MG63 (cell line): Measurements from ENCODE around the gene CD248. TPM values are rescaled to one million over a fixed set of nuclear protein-coding genes. Genes with fewer than 3 reads are reported as not detected.
A peak's percentile ranks its signal among the peaks of the same experiment; 100 is the strongest.
"Not testable (repeated sequence)": the region's sequence is repeated elsewhere in the genome, so short reads cannot be mapped to it uniquely, and the experiment has no call there.

ENCODE experiments used
- DNase-seq: peaks from one replicate; pipeline ENCODE4 v3.0.0-alpha.2; 2020
- H3K27me3 ChIP-seq: fragments of 250-450 bp; sonication (Bioruptor Pico); 2 replicates; pipeline ENCODE4 v1.5.1; 2020; ENCODE audit warnings: mild to moderate bottlenecking, moderate library complexity
- H3K36me3 ChIP-seq: fragments of 250-450 bp; sonication (Bioruptor Pico); 2 replicates; pipeline ENCODE4 v1.5.1; 2020; ENCODE audit warnings: mild to moderate bottlenecking, moderate library complexity
- H3K4me3 ChIP-seq: fragments of 250-450 bp; sonication (Bioruptor Pico); 2 replicates; pipeline ENCODE4 v1.5.1; 2020; ENCODE audit warnings: mild to moderate bottlenecking, moderate library complexity
- H3K9me3 ChIP-seq: fragments of 250-450 bp; sonication (Bioruptor Pico); 2 replicates; pipeline ENCODE4 v1.5.1; 2020; ENCODE audit warnings: mild to moderate bottlenecking, moderate library complexity
- total RNA-seq: library from RNA; depleted of rRNA; stranded (reverse); fragments of >200 nt; shearing (Covaris generic); gene quantifications from 2 replicates; pipeline ENCODE4 v1.2.3, GENCODE V29; 2014; ENCODE audit warnings: low replicate concordance

The CD248 gene
- total RNA-seq, 1 experiment from 2014 or later = not detected

- Histone ChIP-seq H3K36me3 (peaks cover 17% of the 10 kb centered on the region), H3K9me3 (no peaks in the 10 kb centered on the region), H3K27me3 (no peaks in the 10 kb centered on the region), H3K4me3 (no peak overlapping the region)
- no peak for DNase-seq
Measured at GRCh38 chr11:66278363-66279091, 38.3 kb downstream of the CD248 start.

GRCh38 chr11:66277471-66278362, 39.1 kb downstream of the CD248 start, which contains the start of gene CNIH2:
Gene CNIH2, plus strand, starts transcription at chr11:66278175. Its CDS starts 282 bp downstream, at chr11:66278457.
- Histone ChIP-seq H3K4me3 (no peak within 1 kb of the TSS), H3K36me3 (peaks cover 25% of the 10 kb centered on the region), H3K9me3 (no peaks in the 10 kb centered on the region), H3K27me3 (no peaks in the 10 kb centered on the region)
- no peak for DNase-seq

GRCh38 chr11:66277064-66277463, 39.8 kb downstream of the CD248 start:
- H3K4me3 ChIP-seq, H3K27me3 ChIP-seq: not testable (repeated sequence)
- peaks cover 31% of the 10 kb centered on the region for H3K36me3 ChIP-seq

GRCh38 chr11:66276619-66277018, 40.2 kb downstream of the CD248 start:
- H3K4me3 ChIP-seq, DNase-seq, H3K9me3 ChIP-seq, H3K27me3 ChIP-seq: not testable (repeated sequence)
- peaks cover 36% of the 10 kb centered on the region for H3K36me3 ChIP-seq

More at GRCh38 chr11:66277064-66277463, 39.8 kb downstream of the CD248 start:
- not testable (repeated sequence) for DNase-seq, H3K9me3 ChIP-seq

- Histone ChIP-seq H3K27me3 (no peaks in the 10 kb centered on the region), H3K4me3 (no peak overlapping the region), H3K9me3 (no peaks in the 10 kb centered on the region), H3K36me3 (peaks cover 37% of the 10 kb centered on the region)
- DNase-seq = no peak
Measured at GRCh38 chr11:66275984-66276612, 40.7 kb downstream of the CD248 start.

- DNase-seq = no peak
- H3K27me3 ChIP-seq = no peaks in the 10 kb centered on the region
Measured at GRCh38 chr11:66275396-66275795, 41.4 kb downstream of the CD248 start.

GRCh38 chr11:66274219-66274618, 42.6 kb downstream of the CD248 start:
- Histone ChIP-seq H3K9me3 (no peaks in the 10 kb centered on the region), H3K4me3 (no peak overlapping the region), H3K36me3 (peaks cover 50% of the 10 kb centered on the region), H3K27me3 (no peaks in the 10 kb centered on the region)
- no peak for DNase-seq

More at GRCh38 chr11:66275396-66275795, 41.4 kb downstream of the CD248 start:
- Histone ChIP-seq H3K4me3 (no peak overlapping the region), H3K36me3 (peaks cover 44% of the 10 kb centered on the region), H3K9me3 (no peaks in the 10 kb centered on the region)

GRCh38 chr11:66272596-66272995, 44.2 kb downstream of the CD248 start:
- Histone ChIP-seq H3K27me3 (no peaks in the 10 kb centered on the region), H3K4me3 (no peak overlapping the region), H3K9me3 (no peaks in the 10 kb centered on the region), H3K36me3 (peaks cover 50% of the 10 kb centered on the region)
- DNase-seq = no peak

GRCh38 chr11:66271816-66272215, 45.0 kb downstream of the CD248 start:
- Histone ChIP-seq H3K9me3 (no peaks in the 10 kb centered on the region), H3K4me3 (no peak overlapping the region), H3K36me3 (peaks cover 53% of the 10 kb centered on the region), H3K27me3 (no peaks in the 10 kb centered on the region)
- no peak for DNase-seq

- Histone ChIP-seq H3K36me3 (peaks cover 57% of the 10 kb centered on the region), H3K4me3 (peak overlapping the region; percentile 90), H3K27me3 (no peaks in the 10 kb centered on the region), H3K9me3 (no peaks in the 10 kb centered on the region)
- DNase-seq = peak; percentile 31
Measured at GRCh38 chr11:66268952-66269905, 47.6 kb downstream of the CD248 start.

GRCh38 chr11:66268244-66268951, 48.4 kb downstream of the CD248 start, which contains the start of gene RAB1B:
Gene RAB1B, plus strand, starts transcription at chr11:66268639. Its CDS starts 41 bp downstream, at chr11:66268680.
- no peaks in the 10 kb centered on the region for H3K27me3 ChIP-seq
- peaks cover 50% of the 10 kb centered on the region for H3K36me3 ChIP-seq
- H3K9me3 ChIP-seq = no peaks in the 10 kb centered on the region
- peak; percentile 99 for DNase-seq
- peak within 1 kb of the TSS; percentile 90 for H3K4me3 ChIP-seq

- H3K27me3 ChIP-seq = no peaks in the 10 kb centered on the region
- H3K4me3 ChIP-seq = peak overlapping the region; percentile 90
- peak; percentile 67 for DNase-seq
- no peaks in the 10 kb centered on the region for H3K9me3 ChIP-seq
- peaks cover 44% of the 10 kb centered on the region for H3K36me3 ChIP-seq
Measured at GRCh38 chr11:66267379-66268243, 49.2 kb downstream of the CD248 start.

GRCh38 chr11:66267039-66267378, 49.8 kb downstream of the CD248 start:
- no peak for DNase-seq

GRCh38 chr11:66266378-66267038, 50.3 kb downstream of the CD248 start:
- H3K36me3 ChIP-seq = peaks cover 40% of the 10 kb centered on the region
- H3K9me3 ChIP-seq = no peaks in the 10 kb centered on the region
- no peak overlapping the region for H3K4me3 ChIP-seq
- DNase-seq = no peak
- H3K27me3 ChIP-seq = no peaks in the 10 kb centered on the region

More at GRCh38 chr11:66267039-66267378, 49.8 kb downstream of the CD248 start:
- Histone ChIP-seq H3K9me3 (no peaks in the 10 kb centered on the region), H3K36me3 (peaks cover 42% of the 10 kb centered on the region), H3K27me3 (no peaks in the 10 kb centered on the region), H3K4me3 (no peak overlapping the region)
